Stomach (tissue), 9 donors: ENCODE data around the gene ANKRD55. TPM values are rescaled to one million over a fixed set of nuclear protein-coding genes. Genes with fewer than 3 reads are reported as not detected.
"Not testable (repeated sequence)": the region's sequence is repeated elsewhere in the genome, so short reads cannot be mapped to it uniquely, and the experiment has no call there.

Experiments used
- DNase-seq, 2 donors: peaks; one replicate each; pipeline versions ENCODE4 v3.0.0 to v3.0.0-alpha.2; 2013 to 2019
- H3K27ac ChIP-seq, 5 donors: fragments of 200-600 bp in 4 of 5; sonication (generic) in 4 of 5; one replicate each; pipeline ENCODE4 v1.5.1; 2013 to 2019; ENCODE audit warnings: mild to moderate bottlenecking in 1 of 5, moderate library complexity in 1 of 5
- H3K27me3 ChIP-seq, 3 donors: fragments of 200-600 bp; sonication (generic); one replicate each; pipeline ENCODE4 v1.5.1; 2017 to 2019; ENCODE audit warnings: mixed run types in 1 of 3
- H3K36me3 ChIP-seq, 4 donors: fragments of 200-600 bp; sonication (generic); 1 replicate in 3 of 4; 2 replicates in 1 of 4; pipeline ENCODE4 v1.5.1; 2016 to 2019
- H3K4me1 ChIP-seq, 4 donors: fragments of 200-600 bp; sonication (generic); one replicate each; pipeline ENCODE4 v1.5.1; 2016 to 2019
- H3K4me3 ChIP-seq, 4 donors: fragments of 200-600 bp; sonication (generic) in 3 of 4; one replicate each; pipeline ENCODE4 v1.5.1; 2016 to 2019; ENCODE audit warnings: mild to moderate bottlenecking in 1 of 4
- H3K9me3 ChIP-seq, 4 donors: fragments of 200-600 bp; sonication (generic); one replicate each; pipeline ENCODE4 v1.5.1; 2016 to 2019
- CTCF ChIP-seq, 7 experiments: fragments of 450-650 bp in 4 of 7; fragments of 200-600 bp in 3 of 7; sonication (generic) in 3 of 7; IDR thresholded peaks; one replicate each; pipeline ENCODE4 v1.5.1; 2016 to 2019; ENCODE audit warnings: antibody characterized with exemption in 7 of 7, control low read depth in 2 of 7, mild to moderate bottlenecking in 1 of 7
- EP300 ChIP-seq: sonication (generic); formaldehyde crosslinking; IDR thresholded peaks from one replicate; pipeline ENCODE4 v1.6.1; 2017; ENCODE audit warnings: antibody characterized with exemption
- POLR2A ChIP-seq, 4 donors: fragments of 450-650 bp; IDR thresholded peaks; one replicate each; pipeline ENCODE4 v1.6.1; 2016; ENCODE audit warnings: antibody characterized with exemption in 4 of 4, control low read depth in 2 of 4, mild to moderate bottlenecking in 1 of 4, moderate library complexity in 1 of 4
- POLR2AphosphoS5 ChIP-seq, 3 donors: sonication (generic); formaldehyde crosslinking; IDR thresholded peaks; one replicate each; pipeline ENCODE4 v1.6.1; 2016; ENCODE audit warnings: antibody characterized with exemption in 3 of 3
- WGBS, 5 donors: extraction: QIAGEN DNeasy Blood & Tissue Kit in 3 of 5; methylation state at CpG; one replicate each; pipeline versions ENCODE4 v1.1.5 to v1.1.7; 2013 to 2018; 5-methylcytosine and 5-hydroxymethylcytosine counted together
- intact Hi-C: fragments of 100-400 bp; cut with DNase I; formaldehyde crosslinking; loops from one replicate; pipeline ENCODE4 v1.15.1; 2023; ENCODE audit warnings: low total_unique reads
- polyA plus RNA-seq, 3 donors: library from polyadenylated mRNA; stranded (reverse); fragments of 200-250 nt; gene quantifications; one replicate each; pipeline ENCODE4 v1.2.3, GENCODE V29; 2013
- total RNA-seq, 5 donors: library from RNA; depleted of rRNA; stranded (reverse); fragments of >200 nt; gene quantifications; one replicate each; pipeline versions ENCODE4 v1.1.0 to v1.2.3, GENCODE V29; 2014 to 2016
- donor health status: healthy with polysubstance abuse.
- donor health status: Bipolar disorder and iron deficiency.
- donor health status: healthy.

ANKRD55 gene
- total and polyA plus RNA-seq, 8 donors: 0.08 to 0.18 TPM; not detected in 6

- TF ChIP-seq POLR2AphosphoS5 (IDR thresholded peaks at IDR 0.05) (no peak), CTCF (IDR thresholded peaks at IDR 0.05) (no peak), EP300 (no peak), POLR2A (IDR thresholded peaks at IDR 0.05) (no peak)
- Histone ChIP-seq H3K4me3 (no peak overlapping the region), H3K27me3 (peaks cover 0 to 17% (median 0%) of the 10 kb centered on the region in 3 donors), H3K27ac (no peak overlapping the region), H3K9me3 (no peaks in the 10 kb centered on the region), H3K4me1 (no peaks in the 10 kb centered on the region), H3K36me3 (no peaks in the 10 kb centered on the region)
- intact Hi-C loops: no loop called here
- no peak for DNase-seq
These were observed 2.6 kb downstream of the ANKRD55 start for GRCh38 chr5:56230576-56230975.

- DNase-seq: peak in 1 of 2 donors; percentile 66
- Histone ChIP-seq H3K9me3 (no peaks in the 10 kb centered on the region), H3K4me1 (no peaks in the 10 kb centered on the region), H3K4me3 (no peak overlapping the region), H3K36me3 (no peaks in the 10 kb centered on the region), H3K27ac (no peak overlapping the region), H3K27me3 (peaks cover 0 to 15% (median 0%) of the 10 kb centered on the region in 3 donors)
- intact Hi-C loops: no loop called here
- no peak for TF ChIP-seq POLR2A (IDR thresholded peaks at IDR 0.05)
- 50 to 61% (median 57%) methylated on average over 7 of the region's 7 CpGs for WGBS, 5 donors
These were observed 4.0 kb downstream of the ANKRD55 start for GRCh38 chr5:56229111-56229510.

GRCh38 chr5:56228631-56229030 lies 4.5 kb downstream of the ANKRD55 start:
- Histone ChIP-seq H3K27ac (no peak overlapping the region), H3K4me3 (no peak overlapping the region), H3K4me1 (no peaks in the 10 kb centered on the region), H3K27me3 (peaks cover 0 to 14% (median 0%) of the 10 kb centered on the region in 3 donors), H3K9me3 (no peaks in the 10 kb centered on the region), H3K36me3 (no peaks in the 10 kb centered on the region)
- intact Hi-C loops: no loop called here
- WGBS, 5 donors: 59 to 74% (median 66%) methylated on average over 5 to 6 of the region's 6 CpGs
- DNase-seq: no peak
- TF ChIP-seq POLR2A (IDR thresholded peaks at IDR 0.05) (no peak), POLR2AphosphoS5 (IDR thresholded peaks at IDR 0.05) (no peak), EP300 (no peak), CTCF (IDR thresholded peaks at IDR 0.05) (no peak)

- intact Hi-C loops: no loop called here
- Histone ChIP-seq H3K36me3 (no peaks in the 10 kb centered on the region), H3K4me3 (no peak overlapping the region), H3K27ac (no peak overlapping the region), H3K4me1 (no peaks in the 10 kb centered on the region), H3K9me3 (no peaks in the 10 kb centered on the region), H3K27me3 (peaks cover 0 to 5% (median 0%) of the 10 kb centered on the region in 3 donors)
- no peak for DNase-seq
- no peak for TF ChIP-seq POLR2A (IDR thresholded peaks at IDR 0.05)
- no peak for TF ChIP-seq CTCF (IDR thresholded peaks at IDR 0.05)
- TF ChIP-seq POLR2AphosphoS5 (IDR thresholded peaks at IDR 0.05): no peak
- 75 to 94% (median 89%) methylated on average over 5 of the region's 5 CpGs for WGBS, 5 donors
These were observed 5.4 kb downstream of the ANKRD55 start for GRCh38 chr5:56227691-56228090.

- H3K27ac ChIP-seq, H3K4me1 ChIP-seq, H3K27me3 ChIP-seq, intact Hi-C loops, H3K4me3 ChIP-seq, DNase-seq, H3K36me3 ChIP-seq: not testable (repeated sequence)
- peaks cover 0 to 17% (median 12%) of the 10 kb centered on the region in 4 donors for H3K9me3 ChIP-seq
These were observed 9.8 kb downstream of the ANKRD55 start for GRCh38 chr5:56223298-56223697.

- H3K4me1 ChIP-seq, intact Hi-C loops, H3K4me3 ChIP-seq, H3K27ac ChIP-seq, H3K36me3 ChIP-seq, DNase-seq, H3K27me3 ChIP-seq: not testable (repeated sequence)
- WGBS, 5 donors: 59 to 74% (median 67%) methylated on average over 6 of the region's 6 CpGs
- H3K9me3 ChIP-seq: peaks cover 0 to 27% (median 23%) of the 10 kb centered on the region in 4 donors
These were observed 11.5 kb downstream of the ANKRD55 start for GRCh38 chr5:56221601-56222000.
